Omental fat pad (tissue), 4 donors: Measurements from ENCODE around the gene PROB1. TPM values are rescaled to one million over a fixed set of nuclear protein-coding genes. Genes with fewer than 3 reads are reported as not detected.

Experiments
- ATAC-seq: fragments of 150-250 bp; one replicate; pipeline ENCODE4 v1.9.1; 2016; ENCODE audit warnings: mild to moderate bottlenecking, moderate library complexity; ENCODE audit not compliant: low FRiP score
- DNase-seq: peaks from one replicate; pipeline ENCODE4 v3.0.0-alpha.2; 2019; ENCODE audit warnings: low spot score
- total RNA-seq, 4 donors: library from RNA; depleted of rRNA; stranded (reverse); fragments of >200 nt; gene quantifications; one replicate each; pipeline ENCODE4 v1.1.0, GENCODE V29; 2016
- TF ChIP-seq, protein P1 (sequence below), 3 donors: fragments of 450-650 bp; IDR thresholded peaks; one replicate each; pipeline ENCODE4 v1.5.1; 2016 to 2017; ENCODE audit warnings: antibody characterized with exemption in 3 of 3, mild to moderate bottlenecking in 3 of 3, moderate library complexity in 2 of 3

Gene PROB1
- total RNA-seq, 4 donors from 2014 or later: 0.46 to 2.0 (median 1.2) TPM

DNA sequence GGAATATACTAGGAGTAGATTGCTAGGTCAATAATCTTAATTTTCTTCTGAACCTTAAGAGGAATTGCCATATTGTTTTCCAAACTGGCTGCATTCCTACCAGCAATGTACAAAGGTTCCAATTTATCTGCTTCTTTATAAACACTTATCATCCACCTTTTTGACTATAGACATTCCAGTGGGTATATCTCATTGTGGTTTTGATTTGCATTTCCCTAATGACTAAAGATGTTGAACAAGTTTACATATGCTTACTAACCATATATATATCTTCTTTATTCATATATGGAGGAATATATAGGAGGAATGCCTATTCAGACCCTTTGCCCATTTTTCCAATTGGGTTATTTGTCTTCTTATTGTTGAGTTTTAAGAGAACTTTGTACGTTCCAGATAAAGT lies 36.8 kb upstream of the PROB1 start:
- no peak for ATAC-seq
- DNase-seq: no peak
- TF ChIP-seq, protein P1, sequence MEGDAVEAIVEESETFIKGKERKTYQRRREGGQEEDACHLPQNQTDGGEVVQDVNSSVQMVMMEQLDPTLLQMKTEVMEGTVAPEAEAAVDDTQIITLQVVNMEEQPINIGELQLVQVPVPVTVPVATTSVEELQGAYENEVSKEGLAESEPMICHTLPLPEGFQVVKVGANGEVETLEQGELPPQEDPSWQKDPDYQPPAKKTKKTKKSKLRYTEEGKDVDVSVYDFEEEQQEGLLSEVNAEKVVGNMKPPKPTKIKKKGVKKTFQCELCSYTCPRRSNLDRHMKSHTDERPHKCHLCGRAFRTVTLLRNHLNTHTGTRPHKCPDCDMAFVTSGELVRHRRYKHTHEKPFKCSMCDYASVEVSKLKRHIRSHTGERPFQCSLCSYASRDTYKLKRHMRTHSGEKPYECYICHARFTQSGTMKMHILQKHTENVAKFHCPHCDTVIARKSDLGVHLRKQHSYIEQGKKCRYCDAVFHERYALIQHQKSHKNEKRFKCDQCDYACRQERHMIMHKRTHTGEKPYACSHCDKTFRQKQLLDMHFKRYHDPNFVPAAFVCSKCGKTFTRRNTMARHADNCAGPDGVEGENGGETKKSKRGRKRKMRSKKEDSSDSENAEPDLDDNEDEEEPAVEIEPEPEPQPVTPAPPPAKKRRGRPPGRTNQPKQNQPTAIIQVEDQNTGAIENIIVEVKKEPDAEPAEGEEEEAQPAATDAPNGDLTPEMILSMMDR (IDR thresholded peaks at IDR 0.05): no peak

DNA sequence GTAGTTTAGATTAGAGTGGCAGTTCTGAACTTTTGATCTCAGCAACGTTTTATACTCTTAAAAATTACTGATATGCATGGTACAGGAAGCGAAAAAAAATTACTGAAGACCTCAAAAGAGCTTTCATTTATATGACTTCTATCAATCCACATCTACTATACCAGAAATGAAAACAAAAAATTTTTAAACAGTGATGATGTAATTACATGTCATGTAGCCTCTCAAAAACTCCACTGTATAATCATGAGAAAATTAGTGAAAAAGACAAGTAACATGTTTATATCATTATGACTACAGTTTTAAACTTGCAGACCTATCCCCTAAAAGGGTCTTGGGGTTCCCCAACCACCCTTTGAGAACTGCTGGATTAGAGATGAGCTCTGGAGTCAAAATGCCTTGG lies 35.1 kb upstream of the PROB1 start:
- TF ChIP-seq, protein P1 (IDR thresholded peaks at IDR 0.05): no peak
- ATAC-seq (no peak), DNase-seq (no peak)

DNA sequence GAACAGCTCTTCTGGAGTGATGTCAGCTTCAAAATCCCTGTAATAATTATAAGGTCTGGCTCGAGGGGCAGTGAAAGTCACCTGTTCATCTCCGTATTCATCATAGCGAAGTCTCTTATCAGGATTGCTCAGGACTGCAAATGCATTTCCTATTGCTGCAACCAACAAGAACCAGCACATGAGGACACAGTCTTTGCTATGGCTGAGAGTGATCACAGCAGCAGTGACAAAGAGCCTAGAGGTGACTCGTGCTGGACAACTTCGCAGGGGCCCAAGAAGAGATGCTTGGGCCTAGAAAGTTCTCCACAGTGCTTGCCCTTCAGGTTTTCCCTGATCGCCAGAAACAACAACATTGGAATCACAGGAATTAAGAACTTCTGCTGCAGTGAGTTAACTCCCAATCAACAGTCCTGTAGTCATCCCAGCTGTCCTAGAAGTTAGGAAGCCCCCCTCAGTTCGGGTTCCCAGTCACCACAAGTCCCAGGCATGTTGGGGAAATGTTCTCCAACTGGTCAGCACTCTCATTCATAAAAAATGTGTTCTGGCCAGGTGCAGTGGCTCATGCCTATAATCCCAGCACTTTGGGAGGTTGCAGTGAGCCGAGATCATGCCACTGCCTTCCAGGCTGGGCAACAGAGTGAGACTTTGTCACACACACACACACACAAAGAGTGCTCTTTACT lies 31.4 kb upstream of the PROB1 start:
- ATAC-seq (no peak), DNase-seq (no peak)
- TF ChIP-seq, protein P1 (IDR thresholded peaks at IDR 0.05): no peak

DNA sequence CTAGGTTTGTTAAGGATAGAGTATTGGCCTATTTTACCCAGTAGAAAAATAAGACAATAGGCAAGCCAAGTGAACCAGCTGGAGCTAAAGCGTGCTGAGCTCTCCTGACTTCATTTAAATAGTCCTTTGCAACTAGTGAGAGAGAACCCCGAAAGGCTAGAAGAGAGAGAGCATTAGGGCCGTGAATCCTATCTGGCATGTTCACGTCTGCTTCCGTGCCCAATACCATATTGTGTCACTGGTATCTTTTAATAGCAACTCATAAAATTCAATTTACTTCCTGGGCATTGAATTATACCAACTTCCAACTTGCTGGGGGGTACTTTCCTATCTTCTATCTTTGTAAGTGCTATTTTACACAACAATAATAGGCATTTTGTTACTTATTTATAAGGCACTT lies 30.6 kb upstream of the PROB1 start:
- TF ChIP-seq, protein P1 (IDR thresholded peaks at IDR 0.05): no peak
- DNase-seq (no peak), ATAC-seq (no peak)

DNA sequence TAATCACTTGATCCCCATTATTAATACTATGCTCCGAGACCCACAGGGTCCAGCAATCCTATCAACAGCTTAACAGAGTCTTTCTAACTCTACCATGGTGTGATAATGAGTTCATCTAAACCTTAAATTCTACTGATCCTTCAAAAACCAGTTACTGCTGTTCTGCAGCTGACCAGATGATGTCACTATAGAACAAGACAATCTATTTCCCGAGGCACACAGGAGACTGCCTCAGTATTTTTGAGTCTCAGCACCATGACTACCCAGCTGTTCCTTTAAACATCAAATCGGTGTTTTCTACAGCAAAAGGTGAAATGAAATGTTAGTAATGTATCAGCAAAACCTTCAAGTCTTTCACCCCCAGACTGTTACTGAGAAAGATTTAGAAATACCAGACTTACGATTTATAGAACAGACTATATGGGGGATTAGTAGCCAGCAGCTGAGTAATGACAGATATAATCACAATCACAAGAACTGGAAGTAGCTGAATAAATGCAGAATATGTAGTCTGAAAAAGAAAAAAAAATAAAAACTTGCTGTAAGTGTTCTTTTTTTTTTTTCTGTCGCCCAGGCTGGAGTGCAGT lies 27.5 kb upstream of the PROB1 start:
- peak; percentile 78 for ATAC-seq
- no peak for DNase-seq
- TF ChIP-seq, protein P1 (IDR thresholded peaks at IDR 0.05): no peak

DNA sequence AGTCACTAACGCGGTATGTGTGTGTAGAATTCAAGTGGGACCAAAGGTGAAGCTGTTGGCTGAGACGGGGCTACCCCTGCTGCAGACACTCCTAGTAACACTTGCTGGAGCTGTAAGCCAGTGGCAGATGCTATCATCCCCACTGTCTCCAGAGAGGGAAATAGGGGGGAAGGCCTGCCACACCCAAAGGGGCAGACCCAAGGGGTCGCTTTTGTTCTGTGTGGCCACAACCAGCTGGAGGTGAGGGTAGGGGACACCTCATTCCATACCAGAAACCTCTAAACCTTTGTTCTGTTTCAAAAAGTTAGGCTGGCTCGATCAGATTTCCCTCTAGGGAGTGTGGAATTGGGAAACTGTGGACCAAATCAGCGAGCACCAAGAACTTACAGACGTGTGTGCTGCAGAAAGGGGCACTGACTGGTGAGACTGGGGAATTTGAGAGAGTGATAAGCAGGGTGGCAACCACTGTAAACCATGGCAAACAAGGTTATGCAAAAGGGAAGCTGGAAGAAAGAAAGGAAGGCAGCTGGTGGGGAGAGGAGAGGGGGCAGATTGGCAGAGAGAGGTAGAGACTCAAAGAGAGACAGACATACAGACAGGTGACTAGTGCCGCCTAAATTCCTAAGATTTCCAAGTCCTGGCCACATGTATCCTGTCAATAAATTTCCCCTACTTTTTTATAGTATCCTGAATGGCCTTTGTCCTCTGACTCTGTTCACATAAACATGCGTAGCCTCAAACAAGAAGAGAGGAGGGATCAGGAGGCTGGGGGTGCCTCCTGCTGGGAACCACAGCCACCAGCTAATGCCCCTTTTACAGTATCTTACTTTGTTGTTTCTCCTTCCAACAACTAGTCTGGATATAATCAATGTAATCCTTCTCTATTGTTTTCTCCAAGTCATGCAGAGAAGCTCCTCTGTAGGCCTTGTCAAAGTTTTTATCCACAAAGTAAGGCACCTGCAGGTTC lies 24.6 kb upstream of the PROB1 start:
- no peak for DNase-seq
- ATAC-seq: no peak
- TF ChIP-seq, protein P1 (IDR thresholded peaks at IDR 0.05): no peak
